HL-60 (cell line): ENCODE results near the gene RET.

ENCODE experiments used
- DNase-seq, 2 experiments: peaks; one replicate each; pipeline ENCODE4 v3.0.0-alpha.2; 2010 to 2020; ENCODE audit warnings: low read depth in 1 of 2, low spot score in 1 of 2
- H3K27ac ChIP-seq: fragments of 250-450 bp; sonication (Bioruptor Pico); replicated peaks from 2 replicates; pipeline ENCODE4 v1.5.1; 2020; ENCODE audit warnings: mild to moderate bottlenecking, moderate library complexity
- H3K27me3 ChIP-seq: fragments of 250-450 bp; sonication (Bioruptor Pico); 2 replicates; pipeline ENCODE4 v1.5.1; 2021; ENCODE audit warnings: mild to moderate bottlenecking, moderate library complexity; ENCODE audit not compliant: insufficient read depth, poor library complexity, severe bottlenecking
- H3K4me3 ChIP-seq: replicated peaks from 2 replicates; pipeline ENCODE4 v1.5.1; 2011; ENCODE audit warnings: mild to moderate bottlenecking, control low read depth, low read length; ENCODE audit not compliant: insufficient read depth
- CTCF ChIP-seq: IDR thresholded peaks from one replicate; pipeline ENCODE4 v1.5.1; 2011; ENCODE audit warnings: low read length, control low read depth, inconsistent platforms; ENCODE audit not compliant: insufficient read depth
- GABPA ChIP-seq: IDR thresholded peaks from 2 replicates; pipeline ENCODE4 v1.6.1; 2012; ENCODE audit warnings: low read depth
- POLR2AphosphoS5 ChIP-seq: IDR thresholded peaks from 2 replicates; pipeline ENCODE4 v1.6.1; 2012; ENCODE audit warnings: low read depth
- REST ChIP-seq: IDR thresholded peaks from 2 replicates; pipeline ENCODE4 v1.6.1; 2012; ENCODE audit warnings: low read depth; ENCODE audit not compliant: insufficient replicate concordance
- SPI1 ChIP-seq: IDR thresholded peaks from 2 replicates; pipeline ENCODE4 v1.6.1; 2012; ENCODE audit warnings: low read depth, mild to moderate bottlenecking, borderline replicate concordance

RET gene

GRCh38 chr10:43131906-43132305 is 55.0 kb downstream of the RET start:
- no peaks in the 10 kb centered on the region for H3K27me3 ChIP-seq
- no peak overlapping the region for H3K27ac ChIP-seq
- TF ChIP-seq SPI1 (no peak), REST (no peak), POLR2AphosphoS5 (no peak), GABPA (no peak), CTCF (no peak)
- no peak overlapping the region for H3K4me3 ChIP-seq
- no peak for DNase-seq

- Histone ChIP-seq H3K27ac (no peak overlapping the region), H3K27me3 (no peaks in the 10 kb centered on the region), H3K4me3 (no peak overlapping the region)
- DNase-seq = no peak
- TF ChIP-seq POLR2AphosphoS5 (no peak), CTCF (no peak), REST (no peak), SPI1 (no peak), GABPA (no peak)
Measured at GRCh38 chr10:43132867-43133787, 56.3 kb downstream of the RET start.

GRCh38 chr10:43134126-43134905 is 57.4 kb downstream of the RET start:
- no peak for DNase-seq
- no peak overlapping the region for H3K4me3 ChIP-seq
- H3K27ac ChIP-seq = no peak overlapping the region
- TF ChIP-seq POLR2AphosphoS5 (no peak), REST (no peak), CTCF (no peak), SPI1 (no peak), GABPA (no peak)
- no peaks in the 10 kb centered on the region for H3K27me3 ChIP-seq
